Measurements from ENCODE around the gene SCARB2. TPM values are rescaled to one million over a fixed set of nuclear protein-coding genes. Genes with fewer than 3 reads are reported as not detected.
A peak's percentile ranks its signal among the peaks of the same experiment; 100 is the strongest.
"Not testable (repeated sequence)": the region's sequence is repeated elsewhere in the genome, so short reads cannot be mapped to it uniquely, and the experiment has no call there.

Gene SCARB2
- total and polyA plus RNA-seq, 10 donors, result 27.2 to 201 (median 141) TPM

- no peaks in the 10 kb centered on the region for H3K36me3 ChIP-seq
- no peak for DNase-seq
- peaks cover 0 to 18% (median 13%) of the 10 kb centered on the region in 6 donors for H3K4me1 ChIP-seq
- peak overlapping the region in 1 of 8 donors; percentile 43 for H3K27ac ChIP-seq
- 10 to 17% (median 13%) methylated on average over 6 of the region's 6 CpGs for WGBS, 5 donors
- intact Hi-C loops (cut with DNase I; ENCODE audit: low total_unique reads), result no loop called here
- peaks cover 0 to 53% (median 23%) of the 10 kb centered on the region in 7 donors for H3K27me3 ChIP-seq (replicated peaks in 1 of 7)
- H3K4me3 ChIP-seq, result peak overlapping the region; percentile 33 to 70 (median 55)
- no peaks in the 10 kb centered on the region for H3K9me3 ChIP-seq
- TF ChIP-seq POLR2A (IDR thresholded peaks at IDR 0.05) (no peak), POLR2AphosphoS5 (IDR thresholded peaks at IDR 0.05) (no peak), CTCF (IDR thresholded peaks at IDR 0.05 in 8 of 11, conservative IDR thresholded peaks at IDR 0.05 in 3 of 11) (no peak)
These were observed 37.3 kb upstream of the SCARB2 start for GRCh38 chr4:76250962-76251361.

- H3K4me3 ChIP-seq, result no peak overlapping the region
- no peaks in the 10 kb centered on the region for H3K9me3 ChIP-seq
- TF ChIP-seq CTCF (IDR thresholded peaks at IDR 0.05 in 8 of 11, conservative IDR thresholded peaks at IDR 0.05 in 3 of 11) (no peak), POLR2AphosphoS5 (IDR thresholded peaks at IDR 0.05) (no peak), POLR2A (IDR thresholded peaks at IDR 0.05) (no peak)
- peaks cover 0 to 41% (median 19%) of the 10 kb centered on the region in 7 donors for H3K27me3 ChIP-seq (replicated peaks in 1 of 7)
- no peak for DNase-seq
- H3K36me3 ChIP-seq, result no peaks in the 10 kb centered on the region
- H3K4me1 ChIP-seq, result peaks cover 0 to 13% (median 9%) of the 10 kb centered on the region in 6 donors
- no peak overlapping the region for H3K27ac ChIP-seq
- intact Hi-C loops (cut with DNase I; ENCODE audit: low total_unique reads), result no loop called here
These were observed 33.2 kb upstream of the SCARB2 start for GRCh38 chr4:76246852-76247251.

- no peak for TF ChIP-seq POLR2A (IDR thresholded peaks at IDR 0.05)
- no peak for TF ChIP-seq POLR2AphosphoS5 (IDR thresholded peaks at IDR 0.05)
- no peak for TF ChIP-seq CTCF (IDR thresholded peaks at IDR 0.05 in 8 of 11, conservative IDR thresholded peaks at IDR 0.05 in 3 of 11)
- WGBS, 5 donors, result 60 to 77% (median 67%) methylated on average over 1 of the region's 1 CpG
- H3K9me3 ChIP-seq, result peaks cover 0 to 6% (median 4%) of the 10 kb centered on the region in 8 donors
- H3K27ac ChIP-seq, result no peak overlapping the region
- intact Hi-C loops (cut with DNase I; ENCODE audit: low total_unique reads), result no loop called here
- H3K4me1 ChIP-seq, result peaks cover 0 to 4% (median 3%) of the 10 kb centered on the region in 6 donors
- H3K4me3 ChIP-seq, result no peak overlapping the region
- peaks cover 0 to 32% (median 11%) of the 10 kb centered on the region in 7 donors for H3K27me3 ChIP-seq (replicated peaks in 1 of 7)
- H3K36me3 ChIP-seq, result no peaks in the 10 kb centered on the region
- no peak for DNase-seq
These were observed 32.4 kb upstream of the SCARB2 start for GRCh38 chr4:76246025-76246424.

- intact Hi-C loops (cut with DNase I; ENCODE audit: low total_unique reads); H3K4me1 ChIP-seq; H3K36me3 ChIP-seq; H3K4me3 ChIP-seq; DNase-seq; H3K27ac ChIP-seq: not testable (repeated sequence)
- Histone ChIP-seq H3K27me3 (replicated peaks in 1 of 7) (peaks cover 0 to 11% (median 0%) of the 10 kb centered on the region in 7 donors), H3K9me3 (peaks cover 3 to 24% (median 21%) of the 10 kb centered on the region in 8 donors)
- WGBS, 5 donors, result 92 to 100% (median 94%) methylated on average over 2 of the region's 2 CpGs
These were observed 30.3 kb upstream of the SCARB2 start for GRCh38 chr4:76243877-76244276.

GRCh38 chr4:76240236-76240635, 26.6 kb upstream of the SCARB2 start:
- 88 to 98% (median 95%) methylated on average over 2 of the region's 2 CpGs for WGBS, 5 donors
- H3K9me3 ChIP-seq, result peaks cover 3 to 24% (median 21%) of the 10 kb centered on the region in 8 donors
- H3K27ac ChIP-seq, result no peak overlapping the region
- H3K27me3 ChIP-seq (replicated peaks in 1 of 7), result peaks cover 0 to 1% (median 0%) of the 10 kb centered on the region in 7 donors
- H3K4me1 ChIP-seq, result no peaks in the 10 kb centered on the region
- H3K4me3 ChIP-seq, result no peak overlapping the region
- no peak for DNase-seq
- intact Hi-C loops (cut with DNase I; ENCODE audit: low total_unique reads), result no loop called here
- no peaks in the 10 kb centered on the region for H3K36me3 ChIP-seq
- TF ChIP-seq CTCF (IDR thresholded peaks at IDR 0.05 in 8 of 11, conservative IDR thresholded peaks at IDR 0.05 in 3 of 11) (no peak), POLR2AphosphoS5 (IDR thresholded peaks at IDR 0.05) (no peak), POLR2A (IDR thresholded peaks at IDR 0.05) (no peak)

All from spleen (tissue), 11 donors.